ENCODE results near the gene TNFRSF1A.
"Not testable (repeated sequence)": the region's sequence is repeated elsewhere in the genome, so short reads cannot be mapped to it uniquely, and the experiment has no call there.

Gene TNFRSF1A

GRCh38 chr12:6302621-6303020, 39.3 kb downstream of the TNFRSF1A start:
- DNase-seq (ENCODE audit: low read depth), result no peak

DNA sequence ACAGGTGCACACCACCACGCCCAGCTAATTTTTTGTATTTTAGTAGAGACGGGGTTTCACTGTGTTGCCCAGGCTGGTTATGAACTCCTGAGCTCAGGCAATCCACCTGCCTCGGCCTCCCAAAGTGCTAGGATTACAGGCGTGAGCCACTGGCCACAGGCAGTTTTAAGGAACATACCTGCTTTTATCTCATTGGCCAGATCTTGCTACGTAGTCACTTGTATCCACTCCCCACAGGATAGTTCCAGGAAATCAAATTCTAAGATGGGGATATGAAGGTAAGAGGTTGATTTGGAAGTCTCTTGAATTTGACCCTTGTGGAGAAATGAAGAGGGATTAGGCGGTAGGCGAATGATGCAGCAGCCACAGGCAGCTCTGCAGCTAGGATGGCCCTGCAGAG, 40.2 kb downstream of the TNFRSF1A start:
- no peak for DNase-seq (ENCODE audit: low read depth)

- no peak for DNase-seq (ENCODE audit: low read depth)
Measured at GRCh38 chr12:6297170-6297569, 44.7 kb downstream of the TNFRSF1A start.

GRCh38 chr12:6295094-6295811, 46.6 kb downstream of the TNFRSF1A start:
- peak; percentile 87 for DNase-seq (ENCODE audit: low read depth)

GRCh38 chr12:6294156-6295093, 47.5 kb downstream of the TNFRSF1A start:
- peak; percentile 37 for DNase-seq (ENCODE audit: low read depth)

GRCh38 chr12:6292606-6293005, 49.3 kb downstream of the TNFRSF1A start:
- peak; percentile 86 for DNase-seq (ENCODE audit: low read depth)

DNA sequence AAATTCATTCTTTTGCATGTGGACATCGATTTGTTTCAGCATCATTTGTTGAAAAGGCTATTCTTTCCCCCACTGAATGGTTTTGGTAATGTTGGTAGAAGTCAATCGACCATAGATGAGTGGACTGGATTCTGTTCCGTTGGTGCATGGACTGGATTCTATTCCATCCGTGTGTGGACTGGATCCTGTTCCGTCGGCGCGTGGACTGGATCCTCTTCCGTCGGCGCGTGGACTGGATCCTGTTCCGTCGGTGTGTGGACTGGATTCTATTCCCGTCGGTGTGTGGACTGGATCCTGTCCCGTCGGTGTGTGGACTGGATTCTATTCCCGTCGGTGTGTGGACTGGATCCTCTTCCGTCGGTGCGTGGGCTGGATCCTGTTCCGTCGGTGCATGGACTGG, 52.0 kb downstream of the TNFRSF1A start:
- DNase-seq (ENCODE audit: low read depth), result not testable (repeated sequence)

DNA sequence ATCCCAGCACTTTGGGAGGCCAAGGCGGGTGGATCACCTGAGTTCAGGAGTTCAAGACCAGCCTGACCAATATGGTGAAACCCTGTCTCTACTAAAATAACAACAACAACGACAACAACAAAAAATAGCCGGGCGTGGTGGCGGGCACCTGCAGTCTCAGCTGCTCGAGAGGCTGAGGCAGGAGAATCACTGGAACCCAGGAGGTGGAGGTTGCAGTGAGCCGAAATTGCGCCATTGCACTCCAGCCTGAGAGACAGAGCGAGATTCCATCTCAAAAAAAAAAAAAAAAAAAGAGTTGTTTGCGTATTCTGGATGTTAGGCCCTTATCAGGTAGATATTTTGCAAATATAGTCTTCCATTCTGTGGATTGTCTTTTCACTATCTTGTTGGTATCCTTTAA, 52.8 kb downstream of the TNFRSF1A start:
- not testable (repeated sequence) for DNase-seq (ENCODE audit: low read depth)

DNA sequence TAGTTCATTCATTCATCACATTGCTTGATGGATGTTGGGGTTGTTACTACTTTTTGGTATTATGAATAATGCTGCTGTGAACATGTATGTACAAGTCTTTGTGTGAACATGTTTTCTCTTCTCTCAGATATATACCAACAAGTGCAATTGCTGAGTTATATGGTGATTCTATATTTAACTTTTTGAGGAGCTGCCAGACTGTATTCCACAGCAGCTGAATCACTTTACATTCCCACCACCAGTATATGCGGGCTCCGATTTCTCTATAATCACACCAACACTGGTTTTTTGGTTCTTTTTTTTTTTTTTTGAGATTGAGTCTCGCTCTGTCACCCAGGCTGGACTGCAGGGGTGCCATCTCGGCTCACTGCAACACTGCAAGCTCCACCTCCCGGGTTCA, 53.6 kb downstream of the TNFRSF1A start:
- peak; percentile 79 for DNase-seq (ENCODE audit: low read depth)

GRCh38 chr12:6285532-6286306, 56.2 kb downstream of the TNFRSF1A start:
- peak; percentile 72 for DNase-seq (ENCODE audit: low read depth)

- DNase-seq (ENCODE audit: low read depth), result peak; percentile 65
Measured at GRCh38 chr12:6285063-6285477, 56.8 kb downstream of the TNFRSF1A start.

DNA sequence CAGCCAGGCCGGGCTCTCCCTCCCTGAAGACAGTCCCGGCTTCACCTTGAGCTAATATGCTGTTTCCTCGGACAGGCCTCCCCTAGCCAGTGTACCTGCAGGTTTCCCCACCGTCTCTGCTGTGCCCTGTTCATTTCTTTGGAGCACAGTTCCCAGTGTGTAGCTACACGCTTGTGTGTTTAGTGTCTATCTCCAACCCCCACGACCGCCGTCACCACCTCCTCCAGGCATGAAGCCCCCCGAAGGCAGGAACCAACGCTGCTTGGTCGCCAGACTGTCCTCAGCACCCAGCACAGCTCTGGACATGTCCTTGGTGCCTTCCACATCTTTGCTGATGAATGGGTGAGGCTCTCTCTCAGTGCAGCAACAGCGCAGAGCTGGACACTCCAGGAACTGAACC, 57.6 kb downstream of the TNFRSF1A start:
- no peak for DNase-seq (ENCODE audit: low read depth)

- DNase-seq (ENCODE audit: low read depth), result no peak
Measured at GRCh38 chr12:6282453-6282840, 59.4 kb downstream of the TNFRSF1A start.

- DNase-seq (ENCODE audit: low read depth), result peak; percentile 46
Measured at GRCh38 chr12:6281081-6281809, 60.6 kb downstream of the TNFRSF1A start.

- no peak for DNase-seq (ENCODE audit: low read depth)
Measured at GRCh38 chr12:6280672-6281071, 61.2 kb downstream of the TNFRSF1A start.

- DNase-seq (ENCODE audit: low read depth), result peak; percentile 80
Measured at GRCh38 chr12:6280053-6280469, 61.8 kb downstream of the TNFRSF1A start.

DNA sequence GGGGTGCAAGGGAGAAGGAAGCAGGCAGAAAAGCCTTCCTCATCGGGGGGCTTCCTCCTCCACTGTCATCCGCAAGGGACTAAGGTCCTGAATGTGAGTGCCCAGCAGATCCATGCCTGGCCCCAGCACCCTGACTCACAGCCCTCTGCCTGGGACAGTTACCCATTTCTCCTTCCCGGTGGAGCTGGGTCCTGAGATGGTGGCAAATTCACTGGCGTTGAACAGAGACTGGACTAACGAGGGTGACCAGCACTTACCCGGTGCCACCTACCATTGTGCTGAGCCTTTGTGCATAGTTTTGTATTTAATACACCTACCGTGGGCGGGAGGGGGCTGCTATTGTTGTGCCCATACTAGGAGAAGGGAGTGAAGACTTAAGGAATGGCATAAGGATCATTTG, 62.2 kb downstream of the TNFRSF1A start:
- DNase-seq (ENCODE audit: low read depth), result no peak

GRCh38 chr12:6279256-6279628, 62.6 kb downstream of the TNFRSF1A start:
- DNase-seq (ENCODE audit: low read depth), result no peak
